T-helper 1 cell treated with Interleukin-12 subunit alpha and Interleukin-12 subunit beta and Interleukin-4 antibody, amounts not matched to agents 30 ng/mL and 1 ng/mL, for 36 hours (primary cell): Measurements from ENCODE around the gene NAV2. TPM values are rescaled to one million over a fixed set of nuclear protein-coding genes. Genes with fewer than 3 reads are reported as not detected.

ENCODE experiments used
- intact Hi-C: fragments of 100-400 bp; cut with micrococcal nuclease; formaldehyde crosslinking; loops from one replicate; pipeline ENCODE4 v1.15.1; 2024
- total RNA-seq: library from RNA; stranded (reverse); gene quantifications from 2 replicates; pipeline ENCODE4 v1.2.3, GENCODE V29; 2022

The NAV2 gene
- total RNA-seq, 1 donor from 2014 or later = 0.29 TPM

DNA sequence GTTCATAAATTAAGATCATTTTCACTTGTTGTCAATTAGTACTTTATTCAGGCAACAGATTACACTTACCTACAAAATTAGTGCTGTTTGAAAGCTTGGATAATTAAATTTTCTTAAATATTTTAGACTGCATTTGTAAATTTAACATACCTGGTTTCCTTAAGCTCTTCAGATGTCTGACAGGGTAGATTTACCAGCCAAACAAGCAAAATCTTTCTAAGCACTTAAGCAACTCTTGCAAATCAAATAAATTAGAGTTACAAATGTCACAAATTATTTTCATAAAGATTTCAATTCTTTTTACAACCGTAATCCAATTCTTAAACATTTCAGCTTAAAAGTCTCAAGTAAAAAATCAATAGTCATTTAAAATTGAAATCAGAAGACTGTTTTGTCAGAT lies 317.8 kb downstream of the NAV2 start:
- intact Hi-C loops = no loop called here

DNA sequence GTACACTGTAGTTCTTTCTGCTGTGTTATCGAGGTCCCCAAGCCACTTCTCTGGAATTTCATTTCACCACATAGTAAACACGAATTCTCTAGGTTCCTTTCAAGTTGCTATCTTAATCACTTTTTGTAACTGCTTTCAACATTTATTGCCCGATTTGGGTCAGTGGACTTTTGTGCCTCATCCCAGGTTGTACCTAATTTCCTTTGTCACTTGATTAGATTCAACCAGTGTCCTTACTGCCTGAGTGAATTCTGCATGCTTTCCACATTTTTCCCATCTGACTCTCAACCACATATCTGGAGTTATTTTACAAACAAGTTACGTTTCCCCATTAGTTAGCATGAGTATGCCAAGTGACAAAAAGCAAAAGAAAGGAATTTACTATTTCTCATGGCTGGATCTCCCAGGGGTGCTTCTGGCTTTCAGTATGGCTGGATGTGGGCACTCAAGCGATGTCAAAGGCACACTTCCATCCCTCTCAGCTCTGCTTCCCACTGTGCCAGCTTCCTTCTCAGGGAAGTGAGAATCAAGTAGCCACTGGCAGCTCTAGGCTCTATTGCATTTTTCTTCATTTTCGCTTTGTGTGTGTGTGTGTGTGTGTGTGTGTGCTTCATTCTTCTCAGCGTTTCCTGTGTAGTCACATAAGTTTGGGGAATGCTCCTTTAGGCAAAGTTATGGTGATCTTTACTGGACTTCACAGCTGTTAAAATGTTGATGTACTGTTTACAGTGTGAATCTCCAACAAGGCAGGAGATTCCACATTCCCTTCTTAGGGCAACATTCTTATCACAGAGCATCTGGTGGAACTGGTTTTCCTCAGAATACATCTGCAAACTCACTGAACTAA lies 318.7 kb downstream of the NAV2 start:
- intact Hi-C loops = no loop called here

DNA sequence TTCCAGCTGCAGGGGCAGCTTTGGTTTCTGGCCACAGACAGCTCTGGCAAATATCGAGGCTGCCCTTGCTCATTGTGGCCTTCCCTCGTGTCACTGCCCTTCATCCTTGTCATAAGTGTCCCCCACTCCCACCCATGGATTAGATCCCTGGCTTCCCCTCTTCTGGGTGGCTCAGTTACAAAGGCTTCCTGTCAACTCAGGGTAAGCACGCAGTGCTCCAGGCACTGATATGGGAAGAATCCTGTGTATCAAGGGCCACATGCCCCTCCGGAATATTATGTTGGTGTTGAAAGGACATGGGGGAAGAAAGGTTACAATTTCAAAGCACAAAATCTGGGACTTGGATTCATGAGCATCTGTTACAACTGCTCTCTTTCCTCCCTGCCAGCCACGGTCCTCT lies 319.5 kb downstream of the NAV2 start:
- intact Hi-C loops = no loop called here

DNA sequence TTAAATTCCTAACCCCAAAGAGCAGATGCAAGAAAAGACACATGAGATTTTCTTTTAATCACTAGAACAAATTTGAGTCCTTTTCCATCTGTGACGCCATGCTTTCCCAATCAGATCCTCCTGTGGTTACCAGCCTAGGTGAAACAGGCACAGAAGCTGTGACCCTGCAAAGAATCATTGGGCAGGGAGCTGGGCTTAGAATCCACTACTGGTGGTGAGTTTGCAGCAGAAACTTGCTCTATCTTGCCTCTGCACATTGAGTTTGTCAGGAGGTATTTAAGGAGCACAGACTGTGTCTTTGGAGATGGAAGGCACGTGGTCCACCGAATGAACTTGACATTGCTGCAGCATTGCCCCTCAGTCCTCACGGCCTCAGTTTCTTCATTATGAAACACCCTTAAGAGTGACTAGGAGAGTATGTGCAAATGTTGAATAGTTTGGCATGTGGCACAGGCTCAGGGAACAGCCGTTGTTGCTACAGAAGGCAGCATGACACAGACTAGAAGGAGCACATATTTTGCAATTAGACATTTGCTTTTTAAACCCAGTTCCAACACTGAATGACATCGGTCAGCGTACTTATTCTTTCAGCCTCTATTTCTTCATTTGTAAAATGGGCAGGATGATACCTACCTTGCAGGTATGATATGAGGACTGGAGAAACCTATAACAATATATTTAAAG lies 320.1 kb downstream of the NAV2 start:
- intact Hi-C loops = no loop called here

DNA sequence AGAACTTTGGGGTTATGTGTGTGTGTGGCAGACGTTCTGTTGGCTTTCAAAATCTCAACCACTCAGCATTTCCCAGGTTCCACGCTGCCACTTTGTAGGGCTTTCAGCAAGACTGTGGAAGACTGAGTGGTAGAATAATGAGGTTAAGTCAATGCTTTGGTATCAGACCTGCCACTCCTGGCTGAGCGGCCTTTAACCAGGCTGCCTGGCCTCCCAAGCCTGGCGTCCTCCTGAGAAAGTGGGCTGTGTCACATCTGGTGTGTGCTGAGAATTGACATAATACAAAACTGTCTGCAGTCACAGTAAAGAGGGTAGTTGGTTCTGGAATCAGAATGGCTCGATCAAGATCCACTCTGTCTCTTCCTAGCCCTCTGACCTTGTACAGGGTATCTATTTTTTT lies 321.2 kb downstream of the NAV2 start:
- intact Hi-C loops = no loop called here

DNA sequence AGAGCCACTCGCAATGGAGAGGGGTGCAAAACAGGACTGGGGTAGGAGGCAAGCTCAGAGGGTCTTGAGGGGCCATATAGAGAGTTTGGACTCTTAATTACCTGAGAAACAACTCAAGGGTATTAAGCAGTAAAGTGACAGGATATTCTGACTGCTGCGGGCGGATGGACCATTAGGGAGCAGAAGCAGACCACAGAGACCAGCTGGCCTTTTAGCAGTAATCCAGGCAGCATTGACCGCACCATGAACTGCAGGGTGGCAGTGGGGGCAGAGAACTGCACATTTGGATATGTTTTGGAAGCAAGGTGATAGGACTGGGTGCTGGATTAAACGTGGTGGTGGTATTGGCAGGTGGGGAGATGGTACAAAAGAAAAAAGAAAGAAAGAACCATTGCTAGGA lies 322.3 kb downstream of the NAV2 start:
- intact Hi-C loops = no loop called here

DNA sequence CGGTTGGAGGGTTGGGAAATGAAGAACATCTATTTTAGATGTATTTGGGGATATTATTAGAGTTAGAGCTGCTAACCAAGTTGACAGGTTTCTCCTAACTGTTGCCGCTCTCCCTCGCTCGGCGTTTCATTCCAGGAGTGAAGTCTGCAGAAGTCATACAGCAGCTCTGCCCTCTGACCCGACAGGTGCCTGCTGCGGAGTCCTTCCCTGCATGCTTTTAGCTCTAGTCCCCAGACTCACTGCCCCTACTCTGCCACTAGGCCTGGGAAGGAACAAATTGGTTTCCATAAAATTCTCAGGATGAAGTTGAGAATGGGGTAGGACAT lies 322.7 kb downstream of the NAV2 start:
- intact Hi-C loops = no loop called here

DNA sequence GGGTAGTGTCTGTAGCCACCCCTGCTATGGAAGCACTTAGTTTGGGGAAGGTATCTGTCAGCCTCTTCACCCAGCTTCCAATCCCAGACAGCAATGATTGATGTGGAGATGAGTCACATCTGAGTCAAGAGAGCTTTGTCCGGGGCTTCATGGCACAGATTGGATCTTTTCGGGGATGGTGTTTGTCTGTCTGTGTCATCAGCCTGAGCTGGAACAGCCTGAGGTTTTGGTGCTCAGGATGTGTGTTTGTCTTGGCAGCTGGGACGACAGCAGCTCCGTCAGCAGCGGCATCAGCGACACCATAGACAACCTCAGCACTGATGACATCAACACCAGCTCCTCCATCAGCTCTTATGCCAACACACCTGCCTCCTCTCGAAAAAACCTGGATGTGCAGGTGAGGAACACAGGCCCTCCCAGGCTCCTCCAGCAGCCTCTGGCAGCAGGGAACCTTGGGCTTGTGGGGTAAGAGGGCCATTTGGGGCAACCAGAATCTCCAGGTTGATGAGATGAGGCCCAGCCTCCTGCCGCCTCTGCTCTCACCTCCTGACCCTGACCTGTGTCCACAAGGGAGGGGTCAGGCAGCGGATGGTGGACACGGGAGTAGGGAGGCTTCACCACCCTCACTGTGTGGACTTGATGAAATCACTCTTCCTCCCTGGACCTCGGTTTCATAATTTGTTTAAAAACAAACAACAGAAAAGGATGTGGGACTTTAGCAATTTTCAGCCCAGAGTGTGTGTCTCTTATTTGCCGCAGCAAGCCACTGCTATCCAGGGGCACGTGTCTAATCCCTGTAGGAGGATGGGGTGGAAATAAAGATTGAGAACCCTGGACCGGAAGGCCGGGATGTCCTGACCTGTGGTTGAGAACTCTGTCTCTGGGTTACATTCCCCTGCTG lies 323.3 kb downstream of the NAV2 start:
- intact Hi-C loops = no loop called here

DNA sequence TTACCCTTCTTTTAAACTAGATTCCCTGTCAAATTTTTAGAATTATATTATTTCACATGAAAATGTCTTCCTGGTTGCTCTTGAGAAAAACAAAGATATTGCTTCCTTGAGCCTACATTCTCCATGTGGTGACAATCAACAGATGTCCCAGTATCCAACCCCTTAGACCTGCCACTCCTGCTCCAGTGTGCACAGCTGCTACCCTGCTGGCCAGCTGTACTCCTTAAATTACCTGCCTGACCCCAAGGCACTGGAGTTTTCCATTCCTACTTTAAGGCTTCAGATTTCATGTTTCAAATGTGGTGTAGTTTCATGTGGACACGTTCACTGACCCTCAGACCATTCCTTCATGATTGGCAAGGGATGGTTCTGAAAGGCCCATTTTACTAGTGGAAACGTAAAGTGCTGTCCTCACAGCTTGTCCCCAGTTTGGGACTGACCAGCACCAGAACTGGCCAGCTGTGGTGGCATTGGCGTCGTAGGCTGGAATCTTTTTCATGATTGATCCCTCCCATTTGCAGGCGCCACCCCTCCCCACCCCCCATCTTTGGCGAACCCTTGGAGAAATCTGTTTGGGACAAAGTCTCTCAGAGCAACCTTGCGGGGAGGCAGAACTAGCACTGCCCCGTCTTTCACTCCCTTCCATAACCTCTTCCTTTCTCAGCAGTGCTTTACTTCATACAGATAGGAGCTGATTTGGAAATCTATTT lies 324.1 kb downstream of the NAV2 start:
- intact Hi-C loops = no loop called here

DNA sequence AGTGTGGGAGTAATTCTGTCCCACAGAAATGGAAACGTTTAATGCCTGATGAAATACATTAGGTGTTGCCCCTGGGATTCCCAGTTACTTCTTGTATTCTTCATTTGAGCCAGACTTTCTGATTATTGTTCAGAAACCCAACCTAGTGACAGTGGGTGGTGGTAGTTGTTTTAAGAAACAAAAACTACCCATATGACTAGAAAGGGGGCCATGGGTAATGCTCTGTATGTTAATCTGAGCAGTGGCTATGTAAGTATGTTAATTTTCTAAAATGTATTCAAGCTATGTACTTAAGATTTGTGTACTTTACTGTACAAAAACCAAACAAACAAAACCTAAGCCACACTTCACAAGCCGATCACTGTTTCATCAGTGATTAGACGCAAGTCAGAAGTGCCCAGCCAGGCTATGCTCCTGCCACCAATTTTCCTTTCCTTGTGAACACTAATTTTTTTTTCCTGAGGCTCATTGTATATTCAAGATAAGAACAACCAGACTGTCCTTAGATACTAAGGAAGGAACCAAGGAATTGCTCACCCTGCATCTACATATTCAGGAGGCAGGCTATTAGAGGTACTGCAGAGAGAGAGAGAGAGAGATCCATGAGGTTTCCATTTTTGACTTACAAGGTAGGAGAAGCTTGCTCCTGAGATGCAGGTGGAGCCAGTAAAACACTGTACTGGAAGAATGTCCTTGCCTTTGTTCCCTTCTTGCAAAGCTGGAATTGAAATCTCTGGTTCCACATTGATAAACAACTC lies 324.9 kb downstream of the NAV2 start:
- intact Hi-C loops = no loop called here

DNA sequence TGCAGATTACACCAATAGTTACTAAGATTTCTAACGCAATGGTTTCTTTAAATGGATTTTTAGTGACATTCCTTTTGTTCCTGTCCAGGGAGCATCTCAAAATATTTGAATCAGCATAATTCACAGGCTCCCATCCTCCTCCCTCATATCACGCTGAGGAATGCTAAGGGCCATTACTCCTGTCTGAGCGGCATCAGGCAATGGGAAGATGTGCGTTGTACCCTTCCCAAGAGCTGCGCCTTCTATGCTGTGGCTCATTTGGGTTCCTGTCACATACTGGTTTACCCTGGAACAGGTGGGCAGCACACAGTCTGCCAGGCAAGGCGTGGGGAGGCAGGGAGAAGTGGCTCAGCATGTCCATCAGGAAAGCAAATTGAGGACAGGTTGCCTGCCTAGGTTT lies 325.8 kb downstream of the NAV2 start:
- intact Hi-C loops = no loop called here

DNA sequence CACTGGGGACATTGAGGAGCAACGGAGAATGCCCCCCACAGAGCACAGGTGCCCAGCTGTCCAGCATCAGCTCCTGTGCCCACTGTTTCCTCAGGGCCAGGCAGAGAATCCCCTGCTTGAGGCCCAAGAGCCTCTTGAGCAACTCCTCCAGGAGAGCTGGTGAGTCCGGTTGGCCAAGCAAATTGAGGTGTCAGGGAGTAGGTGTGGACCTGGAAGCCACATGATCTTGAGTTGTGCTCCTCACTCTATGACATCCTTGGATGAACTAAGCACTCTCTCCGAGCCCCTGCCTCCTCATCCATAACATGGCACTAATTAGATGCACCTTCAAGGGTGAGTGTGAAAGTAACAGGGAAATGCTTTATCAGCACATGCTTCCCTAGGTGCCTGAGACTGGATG lies 326.3 kb downstream of the NAV2 start:
- intact Hi-C loops = no loop called here

DNA sequence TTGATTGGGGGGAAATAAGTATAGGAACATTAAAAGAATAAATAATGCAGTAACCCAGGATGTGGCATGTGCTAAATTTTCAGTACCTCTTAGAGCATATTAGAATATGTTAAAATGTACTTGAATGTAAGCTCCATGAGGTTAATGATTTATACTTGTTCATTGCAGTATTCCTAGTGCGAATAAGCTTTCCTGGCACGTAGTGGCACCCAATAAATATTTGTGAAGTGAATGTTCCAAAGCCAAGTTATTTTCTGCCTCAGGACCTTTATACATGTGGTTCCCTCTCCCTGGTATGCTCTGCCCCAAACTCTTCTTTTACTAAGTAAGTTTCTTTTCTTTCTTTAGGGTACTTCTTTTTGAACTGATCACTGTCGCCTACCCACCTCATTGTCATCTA lies 328.9 kb downstream of the NAV2 start:
- intact Hi-C loops = no loop called here

DNA sequence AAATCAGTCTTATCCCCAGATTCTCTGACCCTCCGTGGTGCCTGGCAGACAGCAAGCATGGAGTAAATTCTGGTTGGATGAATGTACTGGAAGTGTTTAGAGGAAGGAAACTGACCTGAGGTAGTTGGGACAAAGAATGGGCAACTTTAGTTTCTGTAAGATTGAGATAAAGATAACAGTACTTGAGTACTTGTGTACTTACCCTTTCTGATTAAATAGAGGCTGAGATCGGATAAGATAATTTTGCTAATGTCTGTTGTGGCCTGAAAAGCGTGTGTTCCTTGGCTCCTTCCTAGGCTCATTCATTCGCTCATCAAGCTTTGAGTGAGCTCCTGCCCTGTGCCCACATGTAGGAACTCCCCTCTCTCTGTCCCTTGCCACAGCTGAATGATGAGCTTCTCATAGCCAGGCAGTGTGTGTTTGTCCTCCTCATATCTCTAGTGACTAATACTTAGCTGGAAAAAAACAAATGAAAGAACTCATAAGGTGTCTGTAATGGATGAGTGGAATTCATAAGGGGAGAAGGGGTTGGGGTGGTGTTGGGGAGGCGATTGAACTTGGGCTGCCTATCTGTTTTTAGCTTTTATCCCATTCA lies 329.5 kb downstream of the NAV2 start:
- intact Hi-C loops = no loop called here

DNA sequence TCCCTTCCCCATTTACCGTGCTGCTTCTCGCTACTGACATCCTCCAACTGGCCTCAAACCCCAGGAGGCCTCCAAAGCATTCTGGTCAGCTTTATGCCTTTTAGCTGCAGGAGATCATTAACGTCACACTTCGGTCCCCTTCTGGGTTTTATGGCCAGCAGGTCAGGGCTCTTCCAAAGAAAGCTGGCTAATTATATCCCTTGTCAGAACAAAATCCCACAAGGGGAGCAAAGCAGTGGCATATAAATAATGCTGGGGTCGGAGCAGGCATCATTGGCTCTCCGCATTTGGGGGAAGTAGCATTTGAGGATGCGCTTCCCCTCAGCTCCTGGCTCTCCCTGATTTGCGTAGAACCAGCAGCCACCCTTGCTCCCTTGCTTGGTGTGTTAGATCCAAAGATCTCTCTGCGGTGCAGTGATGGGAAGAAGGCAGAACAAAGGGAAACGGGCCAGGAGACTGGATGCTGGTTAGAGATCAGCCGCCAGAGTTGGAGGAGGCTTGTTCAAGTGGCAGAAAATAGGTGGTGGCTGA lies 330.2 kb downstream of the NAV2 start:
- intact Hi-C loops = no loop called here

DNA sequence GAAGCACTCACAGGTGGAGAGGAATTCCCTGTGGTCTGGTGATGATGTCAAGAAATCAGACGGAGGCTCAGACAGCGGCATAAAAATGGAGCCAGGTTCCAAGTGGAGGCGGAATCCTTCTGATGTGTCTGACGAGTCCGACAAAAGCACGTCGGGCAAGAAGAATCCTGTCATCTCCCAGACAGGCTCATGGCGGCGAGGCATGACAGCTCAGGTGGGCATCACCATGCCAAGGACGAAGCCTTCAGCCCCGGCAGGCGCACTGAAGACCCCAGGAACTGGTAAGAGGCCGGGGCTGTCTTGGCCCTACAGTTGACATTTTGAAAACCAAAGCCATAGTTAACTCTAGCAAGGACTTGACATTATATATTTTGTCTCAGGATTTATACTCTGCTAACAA lies 331.4 kb downstream of the NAV2 start:
- intact Hi-C loops = no loop called here

DNA sequence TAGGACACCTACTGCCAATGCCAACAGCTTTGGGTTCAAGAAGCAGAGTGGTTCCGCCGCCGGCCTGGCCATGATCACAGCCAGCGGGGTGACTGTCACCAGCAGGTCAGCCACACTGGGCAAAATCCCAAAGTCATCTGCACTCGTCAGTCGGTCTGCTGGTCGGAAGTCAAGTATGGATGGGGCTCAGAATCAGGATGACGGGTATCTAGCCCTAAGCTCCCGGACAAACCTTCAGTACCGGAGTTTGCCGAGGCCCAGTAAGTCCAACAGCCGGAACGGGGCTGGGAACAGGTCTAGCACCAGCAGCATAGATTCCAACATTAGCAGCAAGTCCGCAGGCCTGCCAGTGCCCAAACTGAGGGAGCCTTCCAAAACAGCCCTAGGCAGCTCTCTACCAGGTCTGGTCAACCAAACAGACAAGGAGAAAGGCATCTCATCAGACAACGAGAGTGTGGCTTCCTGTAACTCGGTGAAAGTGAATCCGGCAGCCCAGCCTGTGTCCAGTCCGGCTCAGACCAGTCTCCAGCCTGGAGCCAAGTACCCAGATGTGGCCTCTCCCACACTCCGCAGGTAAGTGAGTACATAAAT lies 332.6 kb downstream of the NAV2 start:
- intact Hi-C loops = no loop called here

DNA sequence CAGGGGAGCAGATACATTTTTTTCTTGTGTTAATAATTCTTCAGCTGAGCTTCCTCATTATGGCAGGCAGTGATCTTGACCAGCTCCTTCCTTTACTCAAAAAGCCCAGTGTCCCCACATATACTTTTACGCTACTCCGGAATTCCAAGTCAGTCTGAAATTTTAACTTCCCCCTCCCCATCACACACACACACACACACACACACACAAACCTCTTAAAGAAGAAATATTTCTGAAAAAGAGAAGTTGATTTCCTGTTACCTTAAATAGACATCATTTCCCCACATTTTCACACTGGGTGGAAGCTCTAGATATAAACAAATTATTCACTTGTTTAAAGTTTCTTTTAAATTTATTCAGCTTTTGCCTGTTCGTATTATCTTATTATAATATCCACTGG lies 333.8 kb downstream of the NAV2 start:
- intact Hi-C loops = no loop called here

DNA sequence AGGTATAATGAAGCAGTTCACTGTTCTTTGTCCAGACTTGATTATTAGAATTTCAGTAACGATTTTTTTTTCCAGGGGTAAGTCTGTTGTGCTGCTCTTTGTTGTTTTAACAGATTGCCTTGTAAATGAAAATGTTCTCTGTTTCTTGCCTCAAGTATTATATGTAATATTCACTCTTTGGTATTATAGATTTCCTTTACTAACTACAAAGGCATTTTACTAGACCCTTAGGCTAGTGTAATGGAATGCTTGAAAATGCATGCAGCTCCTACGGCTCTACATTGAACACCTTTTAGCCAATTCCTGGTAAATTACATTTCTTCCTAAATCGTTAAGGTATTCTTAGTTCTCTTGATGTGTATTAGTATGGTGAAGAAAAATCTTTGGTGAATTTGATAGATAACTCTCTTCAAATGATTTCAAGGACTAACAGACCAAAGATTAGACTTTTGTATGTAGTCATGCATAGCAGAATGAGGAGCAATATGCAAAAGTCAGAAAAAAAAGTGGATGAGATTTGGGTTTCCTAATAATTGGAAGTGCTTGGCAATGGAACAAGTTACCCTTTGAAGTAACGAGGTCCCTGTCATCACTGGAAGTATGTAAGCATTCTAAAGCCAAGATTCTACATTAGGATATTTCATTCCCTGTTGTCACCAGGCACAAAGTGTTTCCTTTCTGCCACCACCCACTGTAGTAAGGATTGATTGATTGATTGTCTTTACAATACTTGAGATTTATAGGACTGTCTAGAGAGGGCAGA lies 334.6 kb downstream of the NAV2 start:
- intact Hi-C loops = no loop called here
